Hepatocyte (in vitro differentiated cells): Measurements from ENCODE around the gene HOXB1. TPM values are rescaled to one million over a fixed set of nuclear protein-coding genes. Genes with fewer than 3 reads are reported as not detected.

Experiments used
- DNase-seq: peaks from one replicate; pipeline ENCODE4 v3.0.0-alpha.2; 2016; ENCODE audit warnings: low spot score
- H2AFZ ChIP-seq: fragments of 200-600 bp; sonication (generic); 2 replicates; pipeline ENCODE4 v1.6.0; 2016; ENCODE audit warnings: antibody characterized with exemption, mild to moderate bottlenecking
- H3K27ac ChIP-seq: fragments of 200-600 bp; sonication (generic); 2 replicates; pipeline ENCODE4 v1.5.1; 2016; ENCODE audit warnings: mild to moderate bottlenecking
- H3K27me3 ChIP-seq: fragments of 200-600 bp; sonication (generic); 2 replicates; pipeline ENCODE4 v1.6.1; 2016
- H3K36me3 ChIP-seq: fragments of 200-600 bp; sonication (generic); replicated peaks from 2 replicates; pipeline ENCODE4 v1.5.1; 2016; ENCODE audit warnings: low read depth; ENCODE audit not compliant: insufficient read depth
- H3K4me1 ChIP-seq: fragments of 200-600 bp; sonication (generic); 2 replicates; pipeline ENCODE4 v1.5.1; 2016; ENCODE audit warnings: mild to moderate bottlenecking, moderate library complexity; ENCODE audit not compliant: insufficient read depth
- H3K4me2 ChIP-seq: fragments of 200-600 bp; sonication (generic); 2 replicates; pipeline ENCODE4 v1.6.0; 2016
- H3K4me3 ChIP-seq: fragments of 200-600 bp; sonication (generic); 2 replicates; pipeline ENCODE4 v1.5.1; 2016; ENCODE audit warnings: mild to moderate bottlenecking
- H3K79me2 ChIP-seq: fragments of 200-600 bp; sonication (generic); 2 replicates; pipeline ENCODE4 v1.6.0; 2017; ENCODE audit warnings: mild to moderate bottlenecking
- H3K9me2 ChIP-seq: fragments of 200-600 bp; sonication (generic); replicated peaks from 2 replicates; pipeline ENCODE4 v1.6.0; 2017; ENCODE audit warnings: mild to moderate bottlenecking; ENCODE audit not compliant: insufficient read depth
- H3K9me3 ChIP-seq: fragments of 200-600 bp; sonication (generic); 2 replicates; pipeline ENCODE4 v1.5.1; 2016; ENCODE audit warnings: low read depth, mild to moderate bottlenecking
- H4K20me1 ChIP-seq: fragments of 200-600 bp; sonication (generic); 2 replicates; pipeline ENCODE4 v1.6.0; 2016; ENCODE audit warnings: mild to moderate bottlenecking; ENCODE audit not compliant: insufficient read depth, poor library complexity, severe bottlenecking
- CTCF ChIP-seq: fragments of 200-600 bp; sonication (generic); IDR thresholded peaks from 2 replicates; pipeline ENCODE4 v1.5.1; 2016; ENCODE audit warnings: antibody characterized with exemption, mild to moderate bottlenecking; ENCODE audit not compliant: poor library complexity
- EZH2 ChIP-seq: fragments of 200-600 bp; sonication (generic); IDR thresholded peaks from 2 replicates; pipeline ENCODE4 v1.6.1; 2016; ENCODE audit warnings: antibody characterized with exemption, mild to moderate bottlenecking, borderline replicate concordance
- EZH2phosphoT487 ChIP-seq: fragments of 200-600 bp; sonication (generic); IDR thresholded peaks from one replicate; pipeline ENCODE4 v1.6.1; 2018; ENCODE audit warnings: antibody characterized with exemption, mild to moderate bottlenecking, low read depth, moderate library complexity; ENCODE audit not compliant: unreplicated experiment, severe bottlenecking
- WGBS: methylation state at CpG from one replicate; pipeline ENCODE4 v1.1.6; 2016; ENCODE audit warnings: low lambda C conversion rate; ENCODE audit errors: missing lambda C conversion rate; 5-methylcytosine and 5-hydroxymethylcytosine counted together
- polyA plus RNA-seq: library from polyadenylated mRNA; unstranded; fragments of >200 nt; fragmentation: Nextera tagmentation; extraction: Ambion mirVana; gene quantifications from 2 replicates; pipeline ENCODE4 v1.2.1, GENCODE V29; 2016
- total RNA-seq: library from RNA; depleted of rRNA; stranded (reverse); fragments of >200 nt; gene quantifications from 2 replicates; pipeline ENCODE4 v1.2.3, GENCODE V29; 2014

HOXB1 gene
- total and polyA plus RNA-seq, 2 experiments from 2014 or later = not detected

GRCh38 chr17:48544349-48545021 lies 13.7 kb upstream of the HOXB1 start:
- peaks cover 20% of the 10 kb centered on the region for H3K79me2 ChIP-seq
- no peaks in the 10 kb centered on the region for H3K36me3 ChIP-seq
- 7% methylated on average over 35 of the region's 38 CpGs for WGBS
- no peaks in the 10 kb centered on the region for H4K20me1 ChIP-seq
- peak overlapping the region; percentile 96 for H3K27ac ChIP-seq
- peaks cover 81% of the 10 kb centered on the region for H3K27me3 ChIP-seq
- peak overlapping the region; percentile 91 for H3K4me2 ChIP-seq
- peak overlapping the region; percentile 22 for H2AFZ ChIP-seq
- H3K9me3 ChIP-seq = no peaks in the 10 kb centered on the region
- peak; percentile 72 for DNase-seq
- H3K4me3 ChIP-seq = peak overlapping the region; percentile 52
- peak; percentile 43 for TF ChIP-seq EZH2
- no peak for TF ChIP-seq EZH2phosphoT487
- peaks cover 22% of the 10 kb centered on the region for H3K4me1 ChIP-seq
- no peaks in the 10 kb centered on the region for H3K9me2 ChIP-seq

GRCh38 chr17:48543854-48544348 lies 13.1 kb upstream of the HOXB1 start:
- H2AFZ ChIP-seq = peak overlapping the region; percentile 22
- WGBS = 6% methylated on average over 18 of the region's 20 CpGs

GRCh38 chr17:48543107-48543853 lies 12.5 kb upstream of the HOXB1 start:
- Histone ChIP-seq H3K79me2 (peaks cover 20% of the 10 kb centered on the region), H3K4me2 (peak overlapping the region; percentile 91), H3K27me3 (peaks cover 80% of the 10 kb centered on the region), H3K9me2 (no peaks in the 10 kb centered on the region), H3K36me3 (no peaks in the 10 kb centered on the region), H4K20me1 (no peaks in the 10 kb centered on the region), H3K4me3 (peak overlapping the region; percentile 52), H3K9me3 (no peaks in the 10 kb centered on the region), H2AFZ (peak overlapping the region; percentile 38), H3K27ac (peak overlapping the region; percentile 96), H3K4me1 (peaks cover 22% of the 10 kb centered on the region)
- DNase-seq = peak; percentile 55
- TF ChIP-seq EZH2 (no peak), CTCF (peak; percentile 15)
- WGBS = 2% methylated on average over 63 of the region's 72 CpGs

More at GRCh38 chr17:48543854-48544348, 13.1 kb upstream of the HOXB1 start:
- Histone ChIP-seq H3K36me3 (no peaks in the 10 kb centered on the region), H3K4me2 (peak overlapping the region; percentile 91), H3K9me2 (no peaks in the 10 kb centered on the region), H3K79me2 (peaks cover 20% of the 10 kb centered on the region), H3K27ac (peak overlapping the region; percentile 96), H3K4me1 (peaks cover 22% of the 10 kb centered on the region), H3K9me3 (no peaks in the 10 kb centered on the region), H3K27me3 (peaks cover 86% of the 10 kb centered on the region), H4K20me1 (no peaks in the 10 kb centered on the region), H3K4me3 (peak overlapping the region; percentile 52)
- peak; percentile 9 for TF ChIP-seq EZH2
- TF ChIP-seq CTCF = no peak
- no peak for DNase-seq

GRCh38 chr17:48542698-48543106 lies 11.9 kb upstream of the HOXB1 start:
- TF ChIP-seq EZH2phosphoT487 = no peak
- peak; percentile 60 for TF ChIP-seq EZH2
- no peaks in the 10 kb centered on the region for H3K36me3 ChIP-seq
- peaks cover 16% of the 10 kb centered on the region for H3K4me1 ChIP-seq
- H3K79me2 ChIP-seq = peaks cover 20% of the 10 kb centered on the region
- H3K4me2 ChIP-seq = peak overlapping the region; percentile 91
- no peak overlapping the region for H2AFZ ChIP-seq
- no peaks in the 10 kb centered on the region for H3K9me2 ChIP-seq
- no peak for DNase-seq
- H3K4me3 ChIP-seq = peak overlapping the region; percentile 52
- H4K20me1 ChIP-seq = no peaks in the 10 kb centered on the region
- WGBS = 17% methylated on average over 12 of the region's 12 CpGs
- peak overlapping the region; percentile 96 for H3K27ac ChIP-seq
- peaks cover 78% of the 10 kb centered on the region for H3K27me3 ChIP-seq
- H3K9me3 ChIP-seq = no peaks in the 10 kb centered on the region
